WERI-Rb-1 (cell line): Measurements from ENCODE around the gene KIF3B.
"Not testable (repeated sequence)": the region's sequence is repeated elsewhere in the genome, so short reads cannot be mapped to it uniquely, and the experiment has no call there.

Source experiments
- DNase-seq: peaks from one replicate; pipeline ENCODE4 v3.0.0-alpha.2; 2020
- H3K27ac ChIP-seq: fragments of 250-450 bp; sonication (Bioruptor Pico); 2 replicates; pipeline ENCODE4 v1.5.1; 2020; ENCODE audit warnings: mild to moderate bottlenecking, moderate library complexity
- H3K27me3 ChIP-seq: fragments of 250-450 bp; sonication (Bioruptor Pico); 2 replicates; pipeline ENCODE4 v1.5.1; 2021; ENCODE audit warnings: mild to moderate bottlenecking, low read depth, moderate library complexity; ENCODE audit not compliant: insufficient read depth, severe bottlenecking
- H3K36me3 ChIP-seq: fragments of 250-450 bp; sonication (Bioruptor Pico); 2 replicates; pipeline ENCODE4 v1.5.1; 2020; ENCODE audit warnings: mild to moderate bottlenecking, moderate library complexity
- H3K4me3 ChIP-seq: 2 replicates; pipeline ENCODE4 v1.5.1; 2011; ENCODE audit warnings: low read depth, mild to moderate bottlenecking, control low read depth, low read length
- H3K9me3 ChIP-seq: fragments of 250-450 bp; sonication (Bioruptor Pico); 2 replicates; pipeline ENCODE4 v1.5.1; 2021; ENCODE audit warnings: mild to moderate bottlenecking, moderate library complexity; ENCODE audit not compliant: severe bottlenecking
- TF ChIP-seq, protein P1 (sequence below): IDR thresholded peaks from 2 replicates; pipeline ENCODE4 v1.5.1; 2011; ENCODE audit warnings: low read depth, mild to moderate bottlenecking, control low read depth, inconsistent platforms, low read length

KIF3B gene

DNA sequence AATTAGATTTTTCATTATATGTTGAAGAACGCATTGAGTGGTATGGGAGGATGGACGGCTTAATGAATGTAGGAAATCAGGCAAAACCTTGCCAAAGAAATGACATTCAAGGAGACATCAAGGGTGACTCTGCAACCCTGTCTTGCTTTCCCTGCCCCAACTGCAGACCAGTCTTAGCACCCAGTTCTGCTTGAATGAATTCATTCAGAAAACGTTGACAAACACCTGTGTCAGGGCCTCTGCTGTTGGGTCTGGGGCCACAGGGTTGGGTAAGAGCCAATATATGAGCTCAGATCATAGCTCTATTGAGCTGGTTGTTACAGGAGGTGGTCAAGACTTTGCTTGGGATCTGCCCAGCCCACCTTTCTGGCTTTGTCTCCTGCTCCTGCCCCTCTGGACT, 73.0 kb downstream of the KIF3B start:
- no peak overlapping the region for H3K27ac ChIP-seq
- H3K4me3 ChIP-seq: no peak overlapping the region
- H3K9me3 ChIP-seq: no peaks in the 10 kb centered on the region
- H3K27me3 ChIP-seq: no peaks in the 10 kb centered on the region
- H3K36me3 ChIP-seq: no peaks in the 10 kb centered on the region
- TF ChIP-seq, protein P1, sequence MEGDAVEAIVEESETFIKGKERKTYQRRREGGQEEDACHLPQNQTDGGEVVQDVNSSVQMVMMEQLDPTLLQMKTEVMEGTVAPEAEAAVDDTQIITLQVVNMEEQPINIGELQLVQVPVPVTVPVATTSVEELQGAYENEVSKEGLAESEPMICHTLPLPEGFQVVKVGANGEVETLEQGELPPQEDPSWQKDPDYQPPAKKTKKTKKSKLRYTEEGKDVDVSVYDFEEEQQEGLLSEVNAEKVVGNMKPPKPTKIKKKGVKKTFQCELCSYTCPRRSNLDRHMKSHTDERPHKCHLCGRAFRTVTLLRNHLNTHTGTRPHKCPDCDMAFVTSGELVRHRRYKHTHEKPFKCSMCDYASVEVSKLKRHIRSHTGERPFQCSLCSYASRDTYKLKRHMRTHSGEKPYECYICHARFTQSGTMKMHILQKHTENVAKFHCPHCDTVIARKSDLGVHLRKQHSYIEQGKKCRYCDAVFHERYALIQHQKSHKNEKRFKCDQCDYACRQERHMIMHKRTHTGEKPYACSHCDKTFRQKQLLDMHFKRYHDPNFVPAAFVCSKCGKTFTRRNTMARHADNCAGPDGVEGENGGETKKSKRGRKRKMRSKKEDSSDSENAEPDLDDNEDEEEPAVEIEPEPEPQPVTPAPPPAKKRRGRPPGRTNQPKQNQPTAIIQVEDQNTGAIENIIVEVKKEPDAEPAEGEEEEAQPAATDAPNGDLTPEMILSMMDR: no peak
- no peak for DNase-seq

DNA sequence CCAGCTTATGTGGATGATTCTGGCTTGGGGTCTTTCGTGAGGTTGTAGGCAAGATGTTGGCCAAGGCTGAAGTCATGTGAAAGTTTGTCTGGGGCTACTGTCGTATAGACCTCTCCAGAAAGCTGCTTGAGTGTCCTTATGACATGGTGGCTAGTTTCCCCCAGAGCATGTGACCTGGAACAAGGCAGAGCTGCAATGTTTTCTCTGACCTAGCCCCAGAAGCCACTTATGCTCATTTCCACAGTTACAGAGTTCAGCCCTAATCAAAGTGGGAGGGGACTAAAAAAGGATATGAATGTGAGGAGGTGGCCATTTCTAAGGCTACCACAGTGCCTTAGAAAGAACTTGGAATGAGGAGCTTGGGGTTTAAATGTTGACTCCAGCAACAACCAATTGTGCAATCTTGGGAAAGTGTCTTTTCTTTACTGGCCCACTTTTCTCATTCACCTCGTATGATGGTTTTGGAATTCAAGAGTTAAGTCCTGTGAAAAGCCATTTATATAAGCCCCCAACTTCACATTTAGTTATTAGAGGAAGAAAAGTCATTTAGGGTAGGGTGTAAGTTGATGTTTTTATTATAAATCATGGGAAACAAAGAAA, 74.8 kb downstream of the KIF3B start:
- no peak overlapping the region for H3K27ac ChIP-seq
- TF ChIP-seq, protein P1: no peak
- no peak overlapping the region for H3K4me3 ChIP-seq
- no peaks in the 10 kb centered on the region for H3K27me3 ChIP-seq
- DNase-seq: no peak
- H3K36me3 ChIP-seq: no peaks in the 10 kb centered on the region
- H3K9me3 ChIP-seq: no peaks in the 10 kb centered on the region

DNA sequence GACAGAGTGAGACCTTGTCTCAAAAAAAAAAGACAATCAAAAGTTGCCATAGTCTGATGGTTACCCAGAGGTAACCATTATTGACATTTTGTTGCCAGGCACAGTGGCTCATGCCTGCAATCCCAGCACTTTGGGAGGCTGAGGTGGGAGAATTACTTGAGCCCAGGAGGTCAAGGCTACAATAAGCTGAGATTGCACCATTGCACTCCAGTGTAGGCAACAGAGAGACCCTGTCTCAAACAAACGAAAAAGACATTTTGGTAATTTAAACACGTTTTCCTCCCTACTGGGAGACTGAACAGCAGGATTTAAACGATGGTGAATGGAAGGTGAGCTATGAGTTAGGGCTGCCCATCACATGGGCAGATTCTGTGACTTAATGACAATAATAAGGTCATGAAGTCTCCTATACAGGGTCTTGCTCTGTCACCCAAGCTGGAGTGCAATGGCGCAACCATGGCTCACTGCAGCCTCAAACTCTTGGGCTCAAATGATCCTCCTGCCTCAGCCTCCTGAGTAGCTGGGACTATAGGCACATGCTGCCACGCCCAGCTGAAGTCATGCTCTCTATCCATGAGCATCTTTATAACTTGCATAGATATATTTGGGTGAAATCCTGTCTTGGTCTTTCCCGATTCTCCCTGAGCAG, 76.5 kb downstream of the KIF3B start:
- no peak for DNase-seq
- H3K27me3 ChIP-seq: no peaks in the 10 kb centered on the region
- no peaks in the 10 kb centered on the region for H3K36me3 ChIP-seq
- TF ChIP-seq, protein P1: no peak
- H3K4me3 ChIP-seq: no peak overlapping the region
- H3K27ac ChIP-seq: no peak overlapping the region
- H3K9me3 ChIP-seq: no peaks in the 10 kb centered on the region

DNA sequence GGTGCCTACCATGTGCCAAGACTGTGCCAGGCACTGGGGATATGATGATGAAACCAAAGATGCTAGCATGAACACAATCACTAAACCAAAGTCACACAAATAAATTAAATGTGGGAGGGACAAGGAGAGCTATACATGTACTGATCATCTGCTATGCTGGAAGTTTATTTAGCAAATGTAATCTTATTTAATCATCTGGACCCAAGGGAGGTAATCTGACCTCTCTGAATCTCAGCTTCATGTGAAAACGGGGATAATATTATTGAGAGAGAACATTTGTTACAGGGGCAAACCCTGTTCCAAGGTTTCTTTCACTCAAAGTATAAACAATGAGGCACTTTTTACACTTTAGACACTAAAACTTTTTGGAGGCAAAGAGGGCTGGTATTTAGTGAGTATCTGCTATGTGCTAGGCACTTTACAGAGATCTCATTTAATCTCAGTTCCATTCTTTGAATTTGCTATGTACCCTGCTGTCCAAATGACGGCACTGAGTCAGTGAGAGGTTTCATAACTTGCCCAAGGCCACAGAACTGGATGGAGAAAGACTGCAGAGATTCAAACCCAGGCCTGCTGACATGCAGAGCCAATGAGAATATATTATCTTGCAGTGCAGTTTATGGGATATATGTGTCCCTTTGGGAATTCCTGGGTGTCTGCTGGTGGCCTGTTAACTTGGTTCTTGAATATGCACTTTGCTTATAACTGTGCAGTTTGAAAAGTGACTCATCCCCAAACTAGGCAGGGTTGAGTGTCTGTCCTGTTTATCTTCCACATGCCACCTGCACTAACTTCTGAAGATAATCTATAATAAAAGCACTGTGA, 77.4 kb downstream of the KIF3B start:
- DNase-seq: no peak

DNA sequence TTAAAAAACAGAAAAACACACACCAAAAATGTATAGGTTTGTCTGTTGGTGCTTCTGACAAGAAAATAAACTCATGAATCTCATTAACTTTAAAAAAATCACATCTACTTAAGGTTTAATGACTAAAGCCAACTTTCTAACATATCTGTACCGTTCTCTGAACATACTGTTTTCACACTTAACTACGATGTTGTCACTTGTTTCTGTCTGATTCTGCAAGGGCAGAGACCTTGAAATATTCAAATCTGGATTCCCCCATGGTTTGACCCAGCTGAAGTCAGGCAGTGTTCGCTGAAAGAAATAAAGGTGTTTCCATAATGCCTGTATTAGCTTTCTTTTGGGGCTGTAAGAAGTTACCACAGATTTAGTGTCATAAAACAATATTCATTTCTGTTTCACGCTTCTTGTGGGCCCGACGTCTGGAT, 78.0 kb downstream of the KIF3B start:
- TF ChIP-seq, protein P1: no peak
- no peak overlapping the region for H3K4me3 ChIP-seq
- no peaks in the 10 kb centered on the region for H3K27me3 ChIP-seq
- H3K27ac ChIP-seq: no peak overlapping the region
- peaks cover 4% of the 10 kb centered on the region for H3K36me3 ChIP-seq
- no peak for DNase-seq
- H3K9me3 ChIP-seq: no peaks in the 10 kb centered on the region

More for the DNA sequence above, 77.4 kb downstream of the KIF3B start:
- H3K36me3 ChIP-seq: peaks cover 4% of the 10 kb centered on the region
- no peaks in the 10 kb centered on the region for H3K9me3 ChIP-seq
- TF ChIP-seq, protein P1: no peak
- no peaks in the 10 kb centered on the region for H3K27me3 ChIP-seq
- no peak overlapping the region for H3K27ac ChIP-seq
- H3K4me3 ChIP-seq: no peak overlapping the region

DNA sequence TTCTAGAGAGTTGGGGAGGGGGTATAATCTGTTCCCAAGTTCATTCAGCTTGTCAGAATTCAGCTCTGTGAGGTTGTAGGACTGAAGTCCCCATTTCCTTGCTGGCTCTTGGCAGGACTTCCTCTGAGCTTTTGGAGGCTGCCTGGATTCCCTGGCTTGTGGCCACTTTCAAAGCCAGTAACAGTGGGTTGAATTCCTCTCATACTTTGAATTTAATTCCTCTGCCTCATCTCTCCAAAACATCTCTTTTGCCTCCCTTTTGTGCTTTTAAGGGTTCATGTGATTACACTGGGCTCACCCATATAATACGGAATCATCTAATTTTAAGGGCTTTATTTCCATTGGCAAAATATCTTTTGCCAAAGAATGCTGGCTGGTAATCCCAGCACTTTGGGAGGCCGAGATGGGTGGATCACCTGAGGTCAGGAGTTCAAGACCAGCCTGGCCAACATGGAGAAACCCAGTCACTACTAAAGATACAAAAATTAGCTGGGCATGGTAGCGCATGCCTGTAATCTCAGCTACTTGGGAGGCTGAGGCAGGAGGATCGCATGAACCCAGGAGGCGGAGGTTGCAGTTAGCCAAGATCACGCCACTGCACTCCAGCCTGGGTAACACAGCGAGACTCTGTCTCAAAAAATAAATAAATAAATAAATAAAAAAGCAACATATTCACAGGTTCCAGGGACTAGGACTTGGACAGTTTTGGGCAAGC, 78.6 kb downstream of the KIF3B start:
- not testable (repeated sequence) for H3K27me3 ChIP-seq, H3K36me3 ChIP-seq, H3K27ac ChIP-seq, H3K9me3 ChIP-seq, H3K4me3 ChIP-seq, DNase-seq
